Measurements from ENCODE around the gene NR4A3.

DNA sequence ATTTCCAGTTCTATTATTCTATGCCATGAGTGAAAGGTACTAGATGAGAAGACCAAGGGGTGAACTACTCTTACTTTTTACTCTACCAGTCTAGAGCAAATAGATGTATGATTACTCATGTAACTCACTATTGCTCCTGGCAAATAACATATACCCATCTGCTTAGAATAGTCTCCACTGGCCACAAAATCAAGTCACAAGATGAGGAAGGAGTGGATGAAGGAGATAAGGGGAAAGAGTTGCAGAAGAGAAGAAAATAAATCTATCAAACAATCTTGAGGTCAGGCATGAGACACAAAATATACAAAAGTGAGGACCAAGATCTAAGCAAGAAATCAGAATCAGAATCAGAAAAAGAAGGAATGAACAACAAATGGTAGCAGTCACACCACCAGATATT, 13.7 kb upstream of the NR4A3 start:
- no peak for TF ChIP-seq YY1 (IDR thresholded peaks at IDR 0.05; ENCODE audit: insufficient read depth, insufficient read length)
- no peak for TF ChIP-seq ZNF274 (IDR thresholded peaks at IDR 0.05; ENCODE audit: low read depth, low read length)
- no peak for TF ChIP-seq SUZ12 (IDR thresholded peaks at IDR 0.05; ENCODE audit: extremely low read depth, insufficient read depth, insufficient read length)
